HCT116 (cell line): ENCODE data around the gene SLC25A28. TPM values are rescaled to one million over a fixed set of nuclear protein-coding genes. Genes with fewer than 3 reads are reported as not detected.

Experiments
- ATAC-seq: fragments of 200-7000 bp; cut with Tn5 transposase; 2 replicates; pipeline ENCODE4 v1.9.1; 2020; ENCODE audit warnings: mild to moderate bottlenecking, moderate library complexity
- BruUV-seq: library from RNA; stranded (reverse); fragments of 400-500 nt; replicated peaks from 2 replicates; lab custom pipeline; 2021; lab: Mats Ljungman, UMichigan
- CTCF ChIA-PET: fragments of 300-600 bp; sonication (Branson Sonifier 250); formaldehyde crosslinking; loops from one replicate; lab custom pipeline; 2021; ENCODE audit warnings: antibody characterized with exemption; lab: Charles Lee
- POLR2A ChIA-PET: fragments of 300-600, 350-600 bp; sonication (Branson Sonifier 250); formaldehyde crosslinking; loops from one replicate; lab custom pipeline; 2021; ENCODE audit warnings: antibody characterized with exemption; lab: Charles Lee
- RAD21 ChIA-PET, 2 experiments: fragments of 300-600 bp; sonication (Branson Sonifier 250); formaldehyde crosslinking; loops; one replicate each; lab custom pipeline; 2023; ENCODE audit warnings: low total read pairs in 2 of 2; ENCODE audit not compliant: uncharacterized antibody in 2 of 2, unreplicated experiment in 2 of 2, low non-redundant PET in 1 of 2; lab: Charles Lee
- DNase-seq: peaks from one replicate; pipeline ENCODE4 v3.0.0-alpha.2; 2010; ENCODE audit warnings: low read depth, low spot score
- H2AFZ ChIP-seq: fragments of 200-600 bp; shearing (Covaris generic), sonication (generic); 2 replicates; pipeline ENCODE4 v1.6.1; 2017; ENCODE audit warnings: low read depth, mixed run types, mixed read lengths, antibody characterized with exemption, low read length; ENCODE audit not compliant: poor library complexity, severe bottlenecking
- H3K27ac ChIP-seq: 2 replicates; pipeline ENCODE4 v1.5.1; 2012; ENCODE audit warnings: low read depth, low read length
- H3K27me3 ChIP-seq: fragments of 200-600 bp; sonication (generic); 2 replicates; pipeline ENCODE4 v1.6.1; 2016; ENCODE audit warnings: mixed run types, low read length, mixed read lengths; ENCODE audit not compliant: insufficient read depth
- H3K36me3 ChIP-seq, 2 experiments: fragments of 200-500 bp in 1 of 2; fragments of 200-600 bp in 1 of 2; sonication (Bioruptor generic) in 1 of 2; sonication (generic) in 1 of 2; 2 replicates each; pipeline versions ENCODE4 v1.5.1 to v1.6.1; 2014 to 2016; ENCODE audit warnings: low read length in 2 of 2, inconsistent platforms in 1 of 2, mixed read lengths in 1 of 2, mixed run types in 1 of 2; ENCODE audit not compliant: insufficient read depth in 2 of 2, control insufficient read depth in 1 of 2
- H3K4me1 ChIP-seq, 2 experiments: fragments of 200-600 bp in 1 of 2; sonication (generic) in 1 of 2; 2 replicates each; pipeline versions ENCODE4 v1.5.1 to v1.6.1; 2012 to 2017; ENCODE audit warnings: low read length in 2 of 2, inconsistent platforms in 1 of 2, mild to moderate bottlenecking in 1 of 2, mixed read lengths in 1 of 2, mixed run types in 1 of 2, moderate library complexity in 1 of 2; ENCODE audit not compliant: insufficient read depth in 2 of 2, control insufficient read depth in 1 of 2
- H3K4me2 ChIP-seq: fragments of 200-600 bp; sonication (generic); 2 replicates; pipeline ENCODE4 v1.6.1; 2017; ENCODE audit warnings: mixed run types, low read length, mixed read lengths
- H3K4me3 ChIP-seq, 2 experiments: fragments of 200-600 bp in 1 of 2; sonication (generic) in 1 of 2; replicated peaks in 1 of 2; 2 replicates each; pipeline ENCODE4 v1.5.1; 2011 to 2016; ENCODE audit warnings: low read length in 2 of 2, control low read depth in 1 of 2, low read depth in 1 of 2, mild to moderate bottlenecking in 1 of 2, mixed read lengths in 1 of 2, mixed run types in 1 of 2
- H3K79me2 ChIP-seq: fragments of 200-600 bp; sonication (generic); 2 replicates; pipeline ENCODE4 v1.6.1; 2017; ENCODE audit warnings: mild to moderate bottlenecking, mixed run types, low read length, moderate library complexity, mixed read lengths; ENCODE audit not compliant: insufficient read depth
- H3K9ac ChIP-seq: fragments of 200-600 bp; sonication (generic); 2 replicates; pipeline ENCODE4 v1.6.1; 2016; ENCODE audit warnings: low read length, mixed read lengths
- H3K9me2 ChIP-seq: fragments of 200-600 bp; sonication (generic), shearing (Covaris generic); 2 replicates; pipeline ENCODE4 v1.6.1; 2017; ENCODE audit warnings: mixed run types, mild to moderate bottlenecking, moderate library complexity; ENCODE audit not compliant: insufficient read depth
- H3K9me3 ChIP-seq, 2 experiments: fragments of 200-500 bp in 1 of 2; fragments of 200-600 bp in 1 of 2; sonication (Bioruptor generic) in 1 of 2; sonication (generic) in 1 of 2; 2 replicates each; pipeline ENCODE4 v1.6.1; 2014 to 2017; ENCODE audit warnings: low read length in 2 of 2, mixed read lengths in 2 of 2, inconsistent platforms in 1 of 2, low read depth in 1 of 2, mild to moderate bottlenecking in 1 of 2, mixed run types in 1 of 2, moderate library complexity in 1 of 2; ENCODE audit not compliant: control insufficient read depth in 1 of 2, insufficient read depth in 1 of 2
- H4K20me1 ChIP-seq: fragments of 200-600 bp; sonication (generic), shearing (Covaris generic); 2 replicates; pipeline ENCODE4 v1.6.1; 2017; ENCODE audit warnings: mixed run types, mild to moderate bottlenecking, moderate library complexity; ENCODE audit not compliant: insufficient read depth
- CEBPB ChIP-seq: IDR thresholded peaks from 2 replicates; pipeline ENCODE4 v1.6.1; 2012; ENCODE audit warnings: low read depth
- ELF1 ChIP-seq: IDR thresholded peaks from 2 replicates; pipeline ENCODE4 v1.6.1; 2012; ENCODE audit warnings: low read depth, borderline replicate concordance
- FOSL1 ChIP-seq: IDR thresholded peaks from 2 replicates; pipeline ENCODE4 v1.6.1; 2012; ENCODE audit warnings: low read depth
- SP1 ChIP-seq: IDR thresholded peaks from 2 replicates; pipeline ENCODE4 v1.6.1; 2012; ENCODE audit warnings: low read depth
- YY1 ChIP-seq: IDR thresholded peaks from 2 replicates; pipeline ENCODE4 v1.6.1; 2011; ENCODE audit warnings: low read length, low read depth, moderate library complexity, mild to moderate bottlenecking; ENCODE audit not compliant: insufficient replicate concordance; ENCODE audit errors: extremely low read depth
- intact Hi-C: fragments of 100-400 bp; cut with micrococcal nuclease; formaldehyde crosslinking; loops from 2 replicates; pipeline ENCODE4 v1.10.0; 2022
- total RNA-seq: library from RNA; stranded (reverse); gene quantifications from one replicate; pipeline ENCODE4 v1.2.1, GENCODE V29; 2021; ENCODE audit not compliant: unreplicated experiment
- TF ChIP-seq, protein P1 (sequence below): IDR thresholded peaks from 2 replicates; pipeline ENCODE4 v1.6.1; 2012; ENCODE audit warnings: low read depth
- TF ChIP-seq, protein P2 (sequence below): IDR thresholded peaks from 2 replicates; pipeline ENCODE4 v1.6.1; 2012

SLC25A28 gene
- total RNA-seq, 1 experiment from 2014 or later: 59.5 TPM

DNA sequence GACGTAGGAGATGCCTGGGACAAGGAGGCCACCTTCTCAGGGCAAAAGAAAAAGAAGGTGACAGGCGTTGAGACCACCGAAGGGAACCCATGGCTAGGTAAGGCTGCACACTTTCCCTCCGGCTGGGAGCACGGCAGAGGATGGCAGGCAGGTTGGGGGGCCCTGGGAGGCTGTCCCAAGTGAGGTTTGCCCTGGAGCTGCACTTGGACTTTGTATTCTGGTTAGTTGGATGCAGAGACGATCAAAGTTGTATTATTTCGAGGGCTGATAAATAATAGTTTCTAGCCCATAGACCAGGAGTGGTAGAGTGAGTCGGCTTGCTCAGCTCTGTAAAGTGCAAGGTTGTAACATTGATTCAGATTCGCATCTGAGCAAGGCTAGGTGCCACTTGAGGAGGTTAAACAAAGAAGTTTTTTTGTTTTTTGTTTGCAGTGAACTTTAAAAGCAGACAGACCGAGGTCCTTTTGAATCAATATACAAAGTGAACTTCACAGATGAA is 39.7 kb upstream of the SLC25A28 start:
- RAD21 ChIA-PET: no interaction called here

More for the DNA sequence above, 39.7 kb upstream of the SLC25A28 start:
- Histone ChIP-seq H3K79me2 (peaks cover 10% of the 10 kb centered on the region), H4K20me1 (no peaks in the 10 kb centered on the region), H3K9ac (peak overlapping the region; percentile 86), H3K4me2 (peak overlapping the region; percentile 89), H3K4me3 (peak overlapping the region; percentile 89 to 92), H2AFZ (peak overlapping the region; percentile 30), H3K27me3 (no peaks in the 10 kb centered on the region), H3K9me2 (no peaks in the 10 kb centered on the region), H3K9me3 (no peaks in the 10 kb centered on the region), H3K27ac (peak overlapping the region; percentile 51), H3K4me1 (peaks cover 6 to 30% of the 10 kb centered on the region in 2 experiments; a peak in 3 of 4 replicates), H3K36me3 (peaks cover 2 to 4% of the 10 kb centered on the region in 2 experiments; a peak in 3 of 4 replicates)
- DNase-seq (no peak), ATAC-seq (no peak)
- intact Hi-C loops: loop anchor here (1.0 kb wide), 1 partner anchor 39 kb away; no protein-coding TSS in a partner anchor
- TF ChIP-seq SP1 (no peak), ELF1 (no peak), YY1 (peak; percentile 3), CEBPB (no peak), FOSL1 (no peak)
- TF ChIP-seq, protein P1, sequence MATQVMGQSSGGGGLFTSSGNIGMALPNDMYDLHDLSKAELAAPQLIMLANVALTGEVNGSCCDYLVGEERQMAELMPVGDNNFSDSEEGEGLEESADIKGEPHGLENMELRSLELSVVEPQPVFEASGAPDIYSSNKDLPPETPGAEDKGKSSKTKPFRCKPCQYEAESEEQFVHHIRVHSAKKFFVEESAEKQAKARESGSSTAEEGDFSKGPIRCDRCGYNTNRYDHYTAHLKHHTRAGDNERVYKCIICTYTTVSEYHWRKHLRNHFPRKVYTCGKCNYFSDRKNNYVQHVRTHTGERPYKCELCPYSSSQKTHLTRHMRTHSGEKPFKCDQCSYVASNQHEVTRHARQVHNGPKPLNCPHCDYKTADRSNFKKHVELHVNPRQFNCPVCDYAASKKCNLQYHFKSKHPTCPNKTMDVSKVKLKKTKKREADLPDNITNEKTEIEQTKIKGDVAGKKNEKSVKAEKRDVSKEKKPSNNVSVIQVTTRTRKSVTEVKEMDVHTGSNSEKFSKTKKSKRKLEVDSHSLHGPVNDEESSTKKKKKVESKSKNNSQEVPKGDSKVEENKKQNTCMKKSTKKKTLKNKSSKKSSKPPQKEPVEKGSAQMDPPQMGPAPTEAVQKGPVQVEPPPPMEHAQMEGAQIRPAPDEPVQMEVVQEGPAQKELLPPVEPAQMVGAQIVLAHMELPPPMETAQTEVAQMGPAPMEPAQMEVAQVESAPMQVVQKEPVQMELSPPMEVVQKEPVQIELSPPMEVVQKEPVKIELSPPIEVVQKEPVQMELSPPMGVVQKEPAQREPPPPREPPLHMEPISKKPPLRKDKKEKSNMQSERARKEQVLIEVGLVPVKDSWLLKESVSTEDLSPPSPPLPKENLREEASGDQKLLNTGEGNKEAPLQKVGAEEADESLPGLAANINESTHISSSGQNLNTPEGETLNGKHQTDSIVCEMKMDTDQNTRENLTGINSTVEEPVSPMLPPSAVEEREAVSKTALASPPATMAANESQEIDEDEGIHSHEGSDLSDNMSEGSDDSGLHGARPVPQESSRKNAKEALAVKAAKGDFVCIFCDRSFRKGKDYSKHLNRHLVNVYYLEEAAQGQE: no peak
- TF ChIP-seq, protein P2, sequence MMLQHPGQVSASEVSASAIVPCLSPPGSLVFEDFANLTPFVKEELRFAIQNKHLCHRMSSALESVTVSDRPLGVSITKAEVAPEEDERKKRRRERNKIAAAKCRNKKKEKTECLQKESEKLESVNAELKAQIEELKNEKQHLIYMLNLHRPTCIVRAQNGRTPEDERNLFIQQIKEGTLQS: no peak
- POLR2A ChIA-PET: interaction anchor here (1.0 to 1.9 kb wide), 7 partner anchors 12 to 229 kb away, joined by 3 to 18 read pairs (median 5); partner anchors contain the start of genes GOT1 and SLC25A28
- BruUV-seq: TSS peak; percentile 48
- CTCF ChIA-PET: interaction anchor here (0.8 to 1.4 kb wide), 7 partner anchors 22 to 386 kb away, joined by 3 to 7 read pairs (median 3); partner anchors contain the start of genes COX15 and CUTC
